ENCODE measurements around the gene PCED1A. TPM values are rescaled to one million over a fixed set of nuclear protein-coding genes. Genes with fewer than 3 reads are reported as not detected.

PCED1A gene
- total RNA-seq, 4 donors from 2014 or later: 13.8 to 23.2 (median 16.7) TPM

DNA sequence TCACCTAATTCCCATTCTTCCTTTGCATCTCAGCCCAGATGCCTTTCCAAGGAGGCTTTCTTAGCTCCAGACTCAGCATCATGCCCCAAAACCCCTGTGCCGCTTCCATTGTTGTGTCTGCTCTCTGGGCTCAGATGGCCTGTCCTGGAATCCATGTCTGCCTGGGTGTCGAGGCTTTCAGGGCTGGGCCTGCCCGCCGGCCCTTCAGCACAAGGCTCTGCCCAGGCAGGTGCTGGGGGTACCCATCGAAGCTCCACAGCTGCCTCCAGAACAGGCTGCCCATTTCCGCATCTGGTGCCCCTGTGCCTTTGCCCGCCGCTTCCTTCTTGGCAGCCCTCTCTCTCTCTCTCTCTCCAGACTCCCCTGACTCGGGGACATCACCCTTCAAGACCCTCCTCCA lies 41.2 kb downstream of the PCED1A start:
- Histone ChIP-seq H3K4me3 (peak overlapping the region in 1 of 2 donors; percentile 35), H3K36me3 (no peaks in the 10 kb centered on the region), H3K4me1 (peaks cover 0 to 26% (median 7%) of the 10 kb centered on the region in 3 donors), H3K27me3 (peaks cover 94% of the 10 kb centered on the region), H3K9me3 (no peaks in the 10 kb centered on the region), H3K27ac (no peak overlapping the region)
- 32 to 66% methylated on average over 4 to 8 of the region's 9 CpGs for WGBS, 2 donors (ENCODE audit: low coverage in 1 of 2)
- no peak for ATAC-seq
- TF ChIP-seq POLR2A (IDR thresholded peaks at IDR 0.05): no peak
- no peak for TF ChIP-seq CTCF (IDR thresholded peaks at IDR 0.05)
- no peak for TF ChIP-seq EP300 (IDR thresholded peaks at IDR 0.05)
- no peak for TF ChIP-seq POLR2AphosphoS5 (IDR thresholded peaks at IDR 0.05)

- no peak overlapping the region for H3K27ac ChIP-seq
- peaks cover 94% of the 10 kb centered on the region for H3K27me3 ChIP-seq
- no peaks in the 10 kb centered on the region for H3K36me3 ChIP-seq
- no peaks in the 10 kb centered on the region for H3K9me3 ChIP-seq
- H3K4me1 ChIP-seq: peaks cover 0 to 26% (median 7%) of the 10 kb centered on the region in 3 donors
- no peak overlapping the region for H3K4me3 ChIP-seq
- no peak for TF ChIP-seq EP300 (IDR thresholded peaks at IDR 0.05)
- TF ChIP-seq POLR2A (IDR thresholded peaks at IDR 0.05): no peak
- no peak for TF ChIP-seq CTCF (IDR thresholded peaks at IDR 0.05)
- TF ChIP-seq POLR2AphosphoS5 (IDR thresholded peaks at IDR 0.05): no peak
- WGBS, 2 donors (ENCODE audit: low coverage in 1 of 2): 56 to 63% methylated on average over 1 to 2 of the region's 6 CpGs
- no peak for ATAC-seq
Observed at GRCh38 chr20:2798814-2799213, 41.6 kb downstream of the PCED1A start.

- no peaks in the 10 kb centered on the region for H3K9me3 ChIP-seq
Observed at GRCh38 chr20:2798095-2798805, 42.2 kb downstream of the PCED1A start.

DNA sequence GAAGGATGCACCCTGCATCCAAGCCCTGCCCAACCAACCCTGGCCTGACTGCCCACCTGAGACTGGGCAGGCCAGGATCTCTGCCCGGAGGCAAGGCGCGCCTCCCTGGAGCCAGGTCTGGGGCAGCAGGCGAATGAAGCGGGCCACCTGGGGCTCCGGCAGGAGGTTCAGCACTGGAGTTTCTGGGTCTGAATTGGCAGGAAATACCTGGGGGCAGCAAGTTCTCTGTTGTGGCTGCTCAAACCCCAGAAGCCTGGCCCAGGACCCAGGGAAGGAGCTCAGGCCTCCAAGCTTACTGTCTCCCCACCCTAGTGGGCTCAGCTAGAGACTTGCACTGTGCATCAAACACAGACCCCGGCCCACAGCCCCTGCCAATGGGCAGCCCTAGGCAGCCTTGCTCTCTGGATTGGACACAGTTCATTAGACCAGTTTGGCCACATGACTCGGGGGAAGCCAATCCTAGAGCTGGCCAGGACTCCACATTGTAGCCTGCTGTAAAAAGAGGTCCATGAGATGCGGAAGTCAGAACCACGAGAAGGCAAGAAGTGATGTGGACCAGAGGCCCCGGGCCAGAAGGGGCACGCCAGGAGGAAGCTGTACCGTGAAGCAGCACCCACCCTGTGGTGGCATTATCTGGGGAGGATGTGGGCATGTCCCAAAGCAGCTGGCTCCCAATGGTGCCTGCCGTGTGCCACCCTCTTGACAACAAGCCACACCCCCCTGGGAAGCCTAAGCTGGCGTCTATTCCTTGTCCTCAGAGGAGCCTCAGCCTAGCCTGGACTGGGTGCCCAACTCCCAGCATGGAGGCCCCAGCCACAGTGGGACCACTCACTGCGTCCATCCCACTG lies 43.1 kb downstream of the PCED1A start:
- no peak for TF ChIP-seq EP300 (IDR thresholded peaks at IDR 0.05)
- no peak for TF ChIP-seq CTCF (IDR thresholded peaks at IDR 0.05)
- TF ChIP-seq POLR2AphosphoS5 (IDR thresholded peaks at IDR 0.05): no peak
- TF ChIP-seq POLR2A (IDR thresholded peaks at IDR 0.05): no peak
- no peak overlapping the region for H3K4me3 ChIP-seq
- H3K27ac ChIP-seq: no peak overlapping the region
- H3K36me3 ChIP-seq: no peaks in the 10 kb centered on the region
- no peak for ATAC-seq
- WGBS, 2 donors (ENCODE audit: low coverage in 1 of 2): 67 to 71% methylated on average over 3 to 4 of the region's 16 CpGs
- peaks cover 0 to 26% (median 7%) of the 10 kb centered on the region in 3 donors for H3K4me1 ChIP-seq
- H3K27me3 ChIP-seq: peaks cover 94% of the 10 kb centered on the region
- H3K9me3 ChIP-seq: no peaks in the 10 kb centered on the region

More at GRCh38 chr20:2798095-2798805, 42.2 kb downstream of the PCED1A start:
- Histone ChIP-seq H3K36me3 (no peaks in the 10 kb centered on the region), H3K4me3 (no peak overlapping the region), H3K27me3 (peaks cover 94% of the 10 kb centered on the region), H3K27ac (no peak overlapping the region), H3K4me1 (peaks cover 0 to 26% (median 7%) of the 10 kb centered on the region in 3 donors)
- no peak for TF ChIP-seq POLR2AphosphoS5 (IDR thresholded peaks at IDR 0.05)
- TF ChIP-seq EP300 (IDR thresholded peaks at IDR 0.05): no peak
- no peak for TF ChIP-seq CTCF (IDR thresholded peaks at IDR 0.05)
- TF ChIP-seq POLR2A (IDR thresholded peaks at IDR 0.05): no peak
- WGBS, 2 donors (ENCODE audit: low coverage in 1 of 2): no CpG with 5 or more reads among the region's 19 CpGs
- no peak for ATAC-seq

Data from gastroesophageal sphincter (tissue), 4 donors.